Ureter (tissue), 1 donor: Measurements from ENCODE around the gene ASTE1. TPM values are rescaled to one million over a fixed set of nuclear protein-coding genes. Genes with fewer than 3 reads are reported as not detected.
"Not testable (repeated sequence)": the region's sequence is repeated elsewhere in the genome, so short reads cannot be mapped to it uniquely, and the experiment has no call there.

Source experiments
- DNase-seq: peaks from one replicate; pipeline ENCODE4 v3.0.0-alpha.2; 2020; ENCODE audit warnings: low spot score
- total RNA-seq: library from RNA; stranded (reverse); gene quantifications from one replicate; pipeline ENCODE4 v1.2.4, GENCODE V29; 2023
- donor health status: DM: yes; HTN: yes; CAD: no.

Gene ASTE1
- total RNA-seq, 1 donor from 2014 or later, result 12.8 TPM

DNA sequence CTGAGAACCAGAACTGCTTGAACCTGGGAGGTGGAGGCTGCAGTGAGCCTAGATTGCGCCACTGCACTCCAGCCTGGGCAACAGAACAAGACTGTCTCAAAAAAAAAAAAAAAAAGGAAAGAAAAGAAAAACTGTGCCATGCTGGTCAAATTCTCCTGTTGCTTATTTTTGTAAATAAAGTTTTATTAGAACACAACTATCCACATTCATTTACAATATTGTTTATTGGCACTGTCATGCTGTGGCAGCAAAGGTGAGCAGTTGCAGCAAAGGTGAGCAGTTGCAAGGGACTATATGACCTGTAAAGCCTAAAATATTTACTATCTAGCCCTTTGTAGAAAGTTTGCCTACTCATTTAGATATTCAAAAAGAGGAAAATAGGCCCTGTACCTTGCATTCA, 18.3 kb downstream of the ASTE1 start:
- DNase-seq, result no peak

DNA sequence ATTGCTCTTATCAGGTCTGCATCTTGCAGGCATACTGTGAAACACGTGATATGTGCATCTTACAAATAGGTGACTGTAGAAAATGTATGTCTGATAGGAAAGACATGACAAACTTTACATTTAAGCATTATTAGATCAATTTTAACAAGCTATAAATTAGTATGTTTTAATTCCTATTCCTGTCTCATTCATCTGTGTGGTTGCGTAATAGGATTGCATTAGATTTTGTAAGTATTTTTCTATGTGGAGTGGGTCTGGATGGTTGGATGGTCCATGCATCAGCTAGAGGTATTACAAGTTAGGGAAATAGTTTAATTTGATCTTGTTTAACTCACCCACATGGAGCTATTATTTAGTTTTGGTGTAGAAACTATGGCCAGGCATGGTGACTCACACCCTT, 18.8 kb downstream of the ASTE1 start:
- DNase-seq, result no peak

DNA sequence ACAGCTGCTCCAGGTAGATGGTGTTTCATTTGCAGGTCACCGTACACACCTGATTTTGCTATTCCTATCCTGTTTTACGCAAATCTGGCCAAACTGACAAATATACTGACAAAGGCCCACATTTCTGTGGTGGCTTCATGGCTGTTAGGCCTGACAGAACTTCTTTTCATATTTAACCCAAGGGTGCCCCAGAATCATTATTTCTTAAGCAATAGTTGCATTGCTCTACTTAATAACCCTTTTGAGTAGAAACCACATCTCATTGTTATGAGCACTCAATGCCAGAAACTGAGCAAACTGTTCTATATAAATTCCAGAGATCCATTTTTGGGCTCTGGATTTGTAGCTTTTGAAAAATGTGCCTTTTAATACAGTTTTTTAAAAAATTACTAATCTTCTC, 19.4 kb downstream of the ASTE1 start:
- DNase-seq, result no peak

- DNase-seq, result no peak
Observed at GRCh38 chr3:131004603-131005002, 22.0 kb downstream of the ASTE1 start.

DNA sequence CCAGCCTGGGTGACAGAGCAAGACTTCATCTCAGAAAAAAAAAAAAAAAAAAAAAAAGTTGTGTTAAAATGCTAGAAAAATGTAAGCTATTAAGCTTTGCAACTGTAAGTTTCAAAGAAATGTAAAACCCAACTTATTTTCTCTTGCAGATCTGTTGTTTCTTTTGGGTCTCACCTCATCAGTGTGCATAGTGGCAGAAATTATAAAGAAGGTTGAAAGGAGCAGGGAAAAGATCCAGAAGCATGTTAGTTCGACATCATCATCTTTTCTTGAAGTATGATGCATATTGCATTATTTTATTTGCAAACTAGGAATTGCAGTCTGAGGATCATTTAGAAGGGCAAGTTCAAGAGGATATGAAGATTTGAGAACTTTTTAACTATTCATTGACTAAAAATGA, 25.6 kb downstream of the ASTE1 start:
- DNase-seq, result no peak

- DNase-seq, result no peak
Observed at GRCh38 chr3:130997289-130997688, 29.3 kb downstream of the ASTE1 start.

DNA sequence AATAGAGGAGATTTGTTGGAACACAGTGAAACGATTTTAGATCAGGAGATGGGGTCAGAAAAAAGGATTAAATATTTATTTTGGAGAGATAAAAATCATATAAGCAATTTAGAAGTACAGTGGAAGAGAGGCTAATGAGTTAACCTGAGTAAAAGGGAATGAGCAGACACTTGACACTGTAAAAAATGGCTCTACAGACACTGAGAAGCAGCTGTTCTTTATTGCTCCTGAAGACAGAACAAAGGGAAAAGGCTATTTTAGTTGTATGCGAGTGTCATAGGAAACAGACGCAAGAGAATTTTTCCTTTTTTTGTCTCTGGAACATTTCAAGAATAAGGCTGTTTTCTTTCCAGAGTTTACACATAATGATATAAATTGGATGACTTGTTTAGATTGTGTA, 34.3 kb downstream of the ASTE1 start:
- DNase-seq, result no peak

- no peak for DNase-seq
Observed at GRCh38 chr3:130991126-130991525, 35.5 kb downstream of the ASTE1 start.

DNA sequence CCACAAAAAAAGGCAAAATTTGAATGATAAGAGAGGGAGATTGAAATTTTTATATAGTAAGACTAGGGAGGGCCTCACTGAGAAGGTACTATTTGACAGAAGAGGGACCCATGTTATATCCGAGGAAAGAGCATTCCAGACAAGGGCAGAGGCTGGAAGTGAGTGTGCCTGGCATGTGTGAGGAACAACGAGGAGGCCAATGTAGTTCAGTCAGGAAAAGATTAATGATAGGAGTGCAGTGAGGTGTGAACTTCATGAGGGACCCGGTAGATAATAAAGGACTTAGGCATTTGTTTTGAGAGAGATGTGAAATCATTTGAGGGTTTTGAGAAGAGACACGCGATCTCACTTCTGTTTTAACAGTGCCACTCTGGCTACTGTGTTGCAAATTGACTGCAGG, 36.3 kb downstream of the ASTE1 start:
- DNase-seq, result no peak

DNA sequence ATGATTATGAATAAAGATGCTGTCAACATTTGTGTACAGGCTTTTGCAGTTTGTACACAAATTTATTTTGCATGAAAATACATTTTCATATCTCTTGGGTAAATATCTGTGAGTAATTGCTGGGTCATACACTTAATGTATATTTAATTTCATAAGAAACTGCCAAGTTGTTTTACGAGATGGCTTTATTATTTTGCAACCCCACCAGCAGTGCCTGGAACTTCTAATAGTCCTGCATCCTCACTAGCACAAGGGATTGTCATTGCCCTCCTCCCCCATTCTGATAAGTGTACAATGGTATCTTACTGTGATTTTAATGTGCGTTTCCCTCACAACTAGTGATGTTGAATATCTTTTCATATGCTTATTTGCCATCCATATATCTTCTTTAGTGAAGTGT, 45.2 kb downstream of the ASTE1 start:
- no peak for DNase-seq

- DNase-seq, result no peak
Observed at GRCh38 chr3:130979117-130979516, 47.5 kb downstream of the ASTE1 start.

- DNase-seq, result no peak
Observed at GRCh38 chr3:130976706-130977105, 49.9 kb downstream of the ASTE1 start.

DNA sequence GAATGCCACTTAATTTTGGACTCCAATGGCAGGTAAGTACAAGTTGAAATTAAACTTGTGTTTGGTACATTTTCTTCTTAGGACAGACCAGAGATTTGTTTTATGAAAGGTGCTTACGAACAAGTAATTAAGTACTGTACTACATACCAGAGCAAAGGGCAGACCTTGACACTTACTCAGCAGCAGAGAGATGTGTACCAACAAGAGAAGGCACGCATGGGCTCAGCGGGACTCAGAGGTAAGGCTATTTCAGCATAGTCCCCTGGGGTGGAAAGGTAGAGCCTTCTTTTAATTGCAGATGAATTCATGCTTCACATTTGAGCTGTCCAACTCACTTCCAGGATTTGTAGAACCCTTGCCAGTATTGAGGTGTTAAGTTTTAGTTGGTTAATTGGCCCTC, 51.4 kb downstream of the ASTE1 start:
- DNase-seq, result no peak

GRCh38 chr3:130974201-130974600, 52.4 kb downstream of the ASTE1 start:
- DNase-seq, result no peak

GRCh38 chr3:130973406-130973805, 53.2 kb downstream of the ASTE1 start:
- no peak for DNase-seq

DNA sequence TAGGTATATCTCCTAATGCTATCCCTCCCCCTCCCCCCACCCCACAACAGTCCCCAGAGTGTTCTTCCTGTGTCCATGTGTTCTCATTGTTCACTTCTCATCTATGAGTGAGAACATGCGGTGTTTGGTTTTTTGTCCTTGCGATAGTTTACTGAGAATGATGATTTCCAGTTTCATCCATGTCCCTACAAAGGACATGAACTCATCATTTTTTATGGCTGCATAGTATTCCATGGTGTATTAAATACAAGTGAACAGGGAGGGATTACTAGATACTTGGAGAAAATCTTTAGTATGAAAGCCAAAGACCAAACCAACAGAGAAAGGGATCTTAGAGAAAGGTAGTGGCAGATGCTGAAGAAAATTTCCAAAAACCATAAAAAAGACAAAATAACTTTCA, 54.0 kb downstream of the ASTE1 start:
- DNase-seq, result not testable (repeated sequence)

DNA sequence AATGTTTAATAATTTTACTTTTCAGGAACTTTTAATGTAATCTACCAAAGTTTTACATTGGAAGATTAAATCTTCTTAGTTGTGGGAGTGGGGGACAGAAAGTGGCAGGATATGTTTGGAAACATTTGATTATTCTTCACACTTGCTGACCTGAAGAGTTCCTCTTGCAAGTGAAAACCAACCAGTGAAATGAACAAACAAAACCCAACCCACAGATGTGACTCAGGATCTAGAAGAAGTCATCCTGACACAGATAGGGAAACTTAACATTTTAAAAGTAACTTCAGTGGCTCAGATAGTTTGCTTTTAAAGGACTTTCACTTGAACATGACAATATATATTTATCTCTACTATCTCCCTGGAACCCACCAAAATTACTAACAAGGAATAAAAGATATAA, 55.4 kb downstream of the ASTE1 start:
- no peak for DNase-seq

GRCh38 chr3:130969621-130970020, 57.0 kb downstream of the ASTE1 start:
- no peak for DNase-seq

DNA sequence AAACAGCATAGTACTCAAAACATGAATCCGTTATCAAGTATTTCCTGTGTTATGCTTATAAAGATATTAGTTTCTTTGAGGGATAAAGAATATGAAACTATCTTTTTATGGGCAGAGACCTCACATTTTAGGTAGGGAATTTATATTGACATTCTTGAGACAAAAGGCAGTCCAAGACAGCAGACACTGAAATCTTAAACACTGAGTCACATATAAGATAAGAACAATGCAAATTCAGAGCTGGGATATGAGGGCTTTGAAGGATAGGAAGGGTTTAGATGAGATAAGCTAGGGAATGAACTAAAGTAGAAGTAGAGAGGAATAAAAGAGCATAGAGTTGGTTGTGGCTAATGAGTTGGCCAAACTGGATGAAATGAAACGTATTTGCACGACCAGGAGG, 58.4 kb downstream of the ASTE1 start:
- no peak for DNase-seq

- DNase-seq, result no peak
Observed at GRCh38 chr3:130967281-130967680, 59.3 kb downstream of the ASTE1 start.

DNA sequence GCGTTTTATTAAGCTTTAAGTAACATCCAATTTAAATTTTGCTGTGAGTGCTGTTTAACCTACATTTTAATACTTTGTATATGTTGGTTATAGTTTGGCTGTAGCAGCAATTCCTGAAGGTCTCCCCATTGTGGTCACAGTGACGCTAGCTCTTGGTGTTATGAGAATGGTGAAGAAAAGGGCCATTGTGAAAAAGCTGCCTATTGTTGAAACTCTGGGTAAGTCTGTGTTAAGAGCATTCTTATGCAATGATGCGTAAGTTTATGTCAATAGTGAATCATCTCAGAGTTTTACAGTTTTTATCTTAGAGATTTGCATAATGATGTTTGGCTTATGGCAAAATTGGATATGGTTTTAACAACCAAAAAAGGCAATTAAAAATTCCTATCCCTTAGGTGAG, 62.7 kb downstream of the ASTE1 start:
- no peak for DNase-seq
